IMR-90 (cell line): ENCODE results near the gene ZNF177. TPM values are rescaled to one million over a fixed set of nuclear protein-coding genes. Genes with fewer than 3 reads are reported as not detected.

ENCODE experiments used
- ATAC-seq: fragments of 200-7000 bp; cut with Tn5 transposase; 2 replicates; pipeline ENCODE4 v1.9.1; 2020; ENCODE audit warnings: low read depth, mild to moderate bottlenecking, moderate library complexity
- BruUV-seq: library from RNA; stranded (reverse); fragments of 400-500 nt; replicated peaks from 2 replicates; lab custom pipeline; 2021; lab: Mats Ljungman, UMichigan
- CTCF ChIA-PET: fragments of 300-600 bp; formaldehyde crosslinking; extraction: SDS; loops from one replicate; lab custom pipeline; 2021; ENCODE audit warnings: antibody characterized with exemption; lab: Yijun Ruan, JAX
- POLR2A ChIA-PET: fragments of 300-600 bp; sonication (Branson Sonifier 250); formaldehyde crosslinking; loops from one replicate; lab custom pipeline; 2022; ENCODE audit warnings: antibody characterized with exemption; ENCODE audit not compliant: unreplicated experiment; lab: Charles Lee
- DNase-seq: peaks from one replicate; pipeline ENCODE4 v3.0.0; 2013
- H2AFZ ChIP-seq: replicated peaks from 2 replicates; pipeline ENCODE3; 2013; ENCODE audit warnings: low read length, mild to moderate bottlenecking; ENCODE audit not compliant: poor library complexity
- H2AK5ac ChIP-seq: 2 replicates; pipeline ENCODE4 v1.6.1; 2013; ENCODE audit warnings: low read depth, low read length, inconsistent platforms
- H2AK9ac ChIP-seq: replicated peaks from 2 replicates; pipeline ENCODE3; 2013; ENCODE audit warnings: mild to moderate bottlenecking, low read depth, low read length, moderate library complexity; ENCODE audit not compliant: poor library complexity
- H2BK120ac ChIP-seq: 2 replicates; pipeline ENCODE4 v1.6.1; 2013; ENCODE audit warnings: low read depth, low read length, inconsistent platforms
- H2BK15ac ChIP-seq: 3 replicates; pipeline ENCODE4 v1.6.1; 2013; ENCODE audit warnings: low read depth, low read length, inconsistent platforms
- H2BK20ac ChIP-seq: 2 replicates; pipeline ENCODE4 v1.6.1; 2013; ENCODE audit warnings: low read depth, mild to moderate bottlenecking, inconsistent platforms, low read length, moderate library complexity
- H2BK5ac ChIP-seq: 2 replicates; pipeline ENCODE4 v1.6.1; 2013; ENCODE audit warnings: mild to moderate bottlenecking, low read depth, low read length, inconsistent platforms; ENCODE audit not compliant: poor library complexity, severe bottlenecking
- H3K14ac ChIP-seq: replicated peaks from 2 replicates; pipeline ENCODE4 v1.6.1; 2013; ENCODE audit warnings: low read depth, low read length, inconsistent platforms
- H3K18ac ChIP-seq: 2 replicates; pipeline ENCODE4 v1.6.1; 2013; ENCODE audit warnings: low read depth, low read length, control low read depth
- H3K23ac ChIP-seq: 2 replicates; pipeline ENCODE4 v1.6.1; 2013; ENCODE audit warnings: low read depth, low read length, inconsistent platforms
- H3K27ac ChIP-seq: 2 replicates; pipeline ENCODE4 v1.5.1; 2013; ENCODE audit warnings: mild to moderate bottlenecking, control low read depth, low read length; ENCODE audit not compliant: insufficient read depth
- H3K27me3 ChIP-seq: 2 replicates; pipeline ENCODE4 v1.6.1; 2013; ENCODE audit warnings: low read length; ENCODE audit not compliant: control insufficient read depth, insufficient read depth
- H3K36me3 ChIP-seq: 2 replicates; pipeline ENCODE4 v1.6.1; 2013; ENCODE audit warnings: low read length, mixed read lengths; ENCODE audit not compliant: control insufficient read depth, insufficient read depth
- H3K4ac ChIP-seq: 2 replicates; pipeline ENCODE4 v1.6.1; 2013; ENCODE audit warnings: low read depth, low read length, inconsistent platforms
- H3K4me1 ChIP-seq: 2 replicates; pipeline ENCODE4 v1.6.1; 2013; ENCODE audit warnings: low read length, mixed read lengths; ENCODE audit not compliant: control insufficient read depth, insufficient read depth
- H3K4me2 ChIP-seq: 2 replicates; pipeline ENCODE4 v1.6.1; 2013; ENCODE audit warnings: low read depth, mild to moderate bottlenecking, control low read depth, low read length, moderate library complexity
- H3K4me3 ChIP-seq: 2 replicates; pipeline ENCODE4 v1.5.1; 2013; ENCODE audit warnings: low read depth, mild to moderate bottlenecking, control low read depth, low read length, moderate library complexity; ENCODE audit not compliant: insufficient read depth
- H3K56ac ChIP-seq: 2 replicates; pipeline ENCODE4 v1.6.1; 2013; ENCODE audit warnings: low read length, inconsistent platforms; ENCODE audit not compliant: insufficient read depth; ENCODE audit errors: extremely low read depth
- H3K79me1 ChIP-seq, 2 experiments: 2 replicates each; pipeline ENCODE4 v1.6.1; 2013; ENCODE audit warnings: low read length in 2 of 2, inconsistent platforms in 1 of 2, low read depth in 1 of 2
- H3K9ac ChIP-seq: 2 replicates; pipeline ENCODE4 v1.6.1; 2013; ENCODE audit warnings: low read depth, low read length, control low read depth
- H3K9me1 ChIP-seq: 2 replicates; pipeline ENCODE4 v1.6.1; 2013; ENCODE audit warnings: low read length, inconsistent platforms; ENCODE audit not compliant: insufficient read depth
- H3K9me3 ChIP-seq: 2 replicates; pipeline ENCODE4 v1.6.1; 2013; ENCODE audit warnings: low read length; ENCODE audit not compliant: control insufficient read depth, insufficient read depth
- H4K20me1 ChIP-seq: 2 replicates; pipeline ENCODE4 v1.6.1; 2013; ENCODE audit warnings: low read length, inconsistent platforms; ENCODE audit not compliant: insufficient read depth
- H4K5ac ChIP-seq: 2 replicates; pipeline ENCODE4 v1.6.1; 2013; ENCODE audit warnings: mild to moderate bottlenecking, low read depth, low read length, control low read depth
- H4K8ac ChIP-seq, 2 experiments: 2 replicates each; pipeline ENCODE4 v1.6.1; 2013; ENCODE audit warnings: low read depth in 2 of 2, low read length in 2 of 2, control low read depth in 1 of 2, inconsistent platforms in 1 of 2
- H4K91ac ChIP-seq: 2 replicates; pipeline ENCODE4 v1.6.1; 2013; ENCODE audit warnings: low read depth, low read length, inconsistent platforms; ENCODE audit not compliant: insufficient read depth
- USF2 ChIP-seq: fragments of 150-350 bp; IDR thresholded peaks from 2 replicates; pipeline ENCODE4 v1.6.1; 2017; ENCODE audit warnings: mild to moderate bottlenecking, antibody characterized with exemption, low read length, low read depth
- dilution Hi-C: fragments of 300-500 bp; cut with HindIII; formaldehyde crosslinking; loops from one replicate; pipeline ENCODE4 v1.14.3; 2018; ENCODE audit warnings: low sequenced_read_pairs; ENCODE audit not compliant: unreplicated experiment
- in situ Hi-C: fragments of 300-500 bp; cut with MboI; formaldehyde crosslinking; loops from 3 replicates; pipeline ENCODE4 v1.14.3; 2019; ENCODE audit warnings: low sequenced_read_pairs, inconsistent platforms, mixed read lengths
- intact Hi-C: fragments of 100-400 bp; cut with micrococcal nuclease; formaldehyde crosslinking; loops from 2 replicates; pipeline ENCODE4 v1.10.0; 2022
- polyA plus RNA-seq, 3 experiments: library from polyadenylated mRNA; depleted of rRNA; stranded (reverse); fragments of >200 nt; gene quantifications; 2 replicates each; pipeline ENCODE4 v1.2.3, GENCODE V29; 2012; ENCODE audit warnings: low replicate concordance in 1 of 3
- total RNA-seq: library from RNA; depleted of rRNA; stranded (reverse); fragments of >200 nt; gene quantifications from 2 replicates; pipeline ENCODE4 v1.2.3, GENCODE V29; 2012

Gene ZNF177
- total and polyA plus RNA-seq, 2 of the 4 experiments (the other 2 are of a cell fraction), result 0.87 to 1.1 TPM

- in situ Hi-C loops, result loop anchor here (10.0 kb wide), 1 partner anchor 465 kb away; no protein-coding TSS in a partner anchor
- no peak for TF ChIP-seq USF2
- Histone ChIP-seq H4K20me1 (no peaks in the 10 kb centered on the region), H3K9me1 (no peaks in the 10 kb centered on the region), H3K4me3 (no peak overlapping the region), H3K4me1 (no peaks in the 10 kb centered on the region), H4K8ac (no peak overlapping the region), H2BK20ac (no peak overlapping the region), H3K79me1 (peaks cover under 1 to 6% of the 10 kb centered on the region in 2 experiments; a peak in 2 of 4 replicates), H2BK15ac (no peak overlapping the region), H3K23ac (no peak overlapping the region), H3K18ac (no peak overlapping the region), H4K5ac (no peak overlapping the region), H2AFZ (no peak overlapping the region), H3K56ac (no peak overlapping the region), H3K9me3 (peaks cover 35% of the 10 kb centered on the region), H3K14ac (no peak overlapping the region), H2AK9ac (no peak overlapping the region), H3K27me3 (no peaks in the 10 kb centered on the region), H3K9ac (no peak overlapping the region), H3K4me2 (no peak overlapping the region), H3K36me3 (peaks cover 8% of the 10 kb centered on the region; the same call in 1 of the 2 replicates), H3K27ac (no peak overlapping the region), H4K91ac (no peak overlapping the region), H2BK5ac (no peak overlapping the region), H2BK120ac (no peak overlapping the region), H3K4ac (no peak overlapping the region), H2AK5ac (no peak overlapping the region)
- no peak for ATAC-seq
- intact Hi-C loops, result no loop called here
- ChIA-PET POLR2A (no interaction called here), CTCF (no interaction called here)
- DNase-seq, result no peak
- BruUV-seq, result no TSS peak
- dilution Hi-C loops, result no loop called here
These were observed 32.8 kb upstream of the ZNF177 start for GRCh38 chr19:9329999-9330398.
